HG03135 (cell line): ENCODE results near the gene NTPCR.
"Not testable (repeated sequence)": the region's sequence is repeated elsewhere in the genome, so short reads cannot be mapped to it uniquely, and the experiment has no call there.

Experiments
- ATAC-seq: cut with Tn5 transposase; IDR thresholded peaks from one replicate; pipeline ENCODE4 v1.9.1; 2021; ENCODE audit warnings: mild to moderate bottlenecking, moderate library complexity; ENCODE audit not compliant: unreplicated experiment

The NTPCR gene

GRCh38 chr1:232983375-232983774 lies 33.0 kb downstream of the NTPCR start:
- ATAC-seq: no peak

- no peak for ATAC-seq
Measured at GRCh38 chr1:232983817-232984567, 33.6 kb downstream of the NTPCR start.

- ATAC-seq: no peak
Measured at GRCh38 chr1:232984577-232985425, 34.4 kb downstream of the NTPCR start.

- no peak for ATAC-seq
Measured at GRCh38 chr1:232985882-232986526, 35.6 kb downstream of the NTPCR start.

DNA sequence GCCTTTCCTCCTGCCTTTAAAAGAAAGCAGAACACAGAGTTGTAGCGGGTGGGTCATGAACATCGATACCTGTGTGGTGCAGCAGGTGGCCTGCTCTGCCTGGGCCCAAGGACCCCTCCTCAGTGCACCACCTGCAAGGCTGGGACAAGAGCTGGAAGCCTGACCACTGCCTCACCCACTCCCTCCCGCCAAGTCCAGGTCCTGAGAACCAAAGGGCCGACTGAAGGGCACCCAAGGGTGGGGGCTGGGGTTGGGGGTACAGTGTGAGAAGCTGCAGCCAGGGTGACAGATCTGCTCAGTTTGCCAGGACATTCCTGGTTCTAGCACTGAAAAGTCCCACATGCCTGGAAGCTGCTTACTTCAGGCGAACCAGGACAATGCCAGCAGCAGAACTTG lies 36.1 kb downstream of the NTPCR start:
- no peak for ATAC-seq

- ATAC-seq: no peak
Measured at GRCh38 chr1:232987046-232987773, 36.8 kb downstream of the NTPCR start.

- no peak for ATAC-seq
Measured at GRCh38 chr1:232987774-232988140, 37.3 kb downstream of the NTPCR start.

- ATAC-seq: no peak
Measured at GRCh38 chr1:232988572-232989040, 38.2 kb downstream of the NTPCR start.

DNA sequence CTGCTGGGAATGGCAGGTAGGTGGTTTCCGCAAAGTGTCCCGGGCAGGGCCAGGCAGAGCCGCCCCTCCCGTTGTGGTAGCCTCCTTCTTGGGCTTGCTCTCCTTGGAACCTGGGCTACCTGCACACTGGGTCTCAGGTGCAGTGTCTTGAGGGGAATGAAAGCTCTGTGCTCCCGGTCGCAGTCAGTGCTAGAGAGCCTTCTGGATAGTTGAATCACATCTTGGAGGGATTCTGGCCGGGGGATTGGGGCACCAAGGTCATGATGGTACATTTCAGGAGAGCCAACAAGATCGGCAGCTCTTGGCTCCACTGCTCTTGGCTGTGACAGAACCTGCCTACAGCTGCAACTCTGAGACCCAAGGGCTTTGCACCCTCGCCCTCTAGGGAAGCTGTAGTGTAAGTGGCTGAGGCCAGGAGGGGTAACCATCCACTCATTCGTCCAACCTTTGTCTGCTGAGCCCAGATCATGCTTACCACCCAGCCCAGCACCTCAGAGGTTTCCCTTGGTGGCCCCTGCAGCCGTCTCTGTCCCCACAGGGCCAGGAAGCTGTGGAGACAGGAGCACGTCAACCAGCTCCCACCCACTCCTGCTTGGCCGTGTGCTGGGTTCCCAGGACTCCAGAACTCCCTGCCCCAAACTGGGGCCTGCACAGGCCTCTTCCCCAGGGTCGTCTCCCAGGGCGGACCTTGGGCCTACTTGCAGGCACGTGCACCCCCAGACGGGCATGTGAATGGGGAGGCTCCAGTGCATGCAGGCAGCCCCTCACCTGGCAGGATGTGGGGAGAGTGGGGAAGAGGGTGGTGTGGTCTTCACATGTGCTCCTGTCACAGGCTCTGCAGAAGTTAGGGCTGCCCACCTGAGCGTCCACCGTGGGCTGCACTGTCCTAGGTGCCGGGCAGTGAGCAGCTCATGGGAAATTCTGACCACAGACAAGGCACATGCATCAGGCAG lies 40.0 kb downstream of the NTPCR start:
- ATAC-seq: no peak

- ATAC-seq: no peak
Measured at GRCh38 chr1:232991238-232991637, 40.8 kb downstream of the NTPCR start.

- ATAC-seq: no peak
Measured at GRCh38 chr1:232992227-232992626, 41.8 kb downstream of the NTPCR start.

DNA sequence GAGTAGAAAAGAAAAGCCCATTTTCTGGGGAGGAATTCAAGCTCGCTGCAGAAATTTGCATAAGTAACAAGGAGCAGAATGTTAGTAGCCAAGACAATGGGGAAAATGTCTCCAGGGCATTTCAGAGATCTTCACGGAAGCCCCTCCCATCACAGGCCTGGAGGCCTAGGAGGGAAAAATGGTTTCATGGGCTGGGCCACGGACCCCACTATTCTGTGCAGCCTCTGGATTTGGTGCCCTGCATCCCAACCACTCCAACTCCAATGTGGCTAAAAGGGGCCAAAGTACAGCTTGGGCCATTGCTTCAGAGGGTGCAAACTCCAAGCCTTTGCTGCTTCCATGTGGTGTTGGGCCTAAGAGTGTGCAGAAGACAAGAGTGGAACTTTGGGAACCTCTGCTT lies 43.1 kb downstream of the NTPCR start:
- ATAC-seq: no peak

GRCh38 chr1:232995189-232995588 lies 44.8 kb downstream of the NTPCR start:
- ATAC-seq: no peak

- ATAC-seq: no peak
Measured at GRCh38 chr1:232996143-232996542, 45.7 kb downstream of the NTPCR start.

GRCh38 chr1:232998138-232998537 lies 47.7 kb downstream of the NTPCR start:
- ATAC-seq: no peak

GRCh38 chr1:232998646-232999045 lies 48.2 kb downstream of the NTPCR start:
- ATAC-seq: no peak

DNA sequence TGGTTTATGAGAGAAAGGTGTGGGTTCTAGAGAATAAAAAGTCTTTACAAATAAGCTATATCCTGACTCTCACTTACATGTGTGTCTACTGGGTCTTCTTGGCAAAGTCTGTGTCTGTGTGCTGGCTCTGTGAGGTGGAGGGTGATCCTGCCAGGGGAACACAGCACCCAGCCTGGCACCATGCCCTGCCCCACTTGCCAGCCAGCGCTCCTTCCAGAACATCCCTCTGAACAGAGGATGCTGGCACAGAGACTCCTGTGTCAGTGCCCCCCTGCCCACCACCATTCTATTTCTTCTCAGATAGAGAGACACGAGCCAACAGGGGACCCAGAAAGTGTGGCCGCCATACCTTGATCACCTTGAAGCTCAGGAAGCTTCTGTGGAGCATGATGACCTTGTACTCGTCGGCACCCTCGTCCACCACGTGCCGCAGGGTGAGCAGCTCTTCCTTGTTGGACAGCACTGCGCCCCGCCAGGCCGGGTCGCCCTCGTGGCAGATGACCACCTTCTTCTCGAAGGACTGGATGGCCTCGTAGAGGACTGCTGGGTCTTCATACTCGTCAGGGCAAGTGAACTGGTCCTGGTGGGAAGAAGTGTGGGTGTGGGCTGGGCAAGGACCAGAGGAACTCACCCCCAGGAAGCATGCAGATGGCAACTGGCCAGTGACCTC lies 49.7 kb downstream of the NTPCR start:
- no peak for ATAC-seq

GRCh38 chr1:233003638-233004037 lies 53.2 kb downstream of the NTPCR start:
- not testable (repeated sequence) for ATAC-seq

- no peak for ATAC-seq
Measured at GRCh38 chr1:233004451-233004850, 54.0 kb downstream of the NTPCR start.
